ENCODE measurements around the gene PAX4.
A peak's percentile ranks its signal among the peaks of the same experiment; 100 is the strongest.
"Not testable (repeated sequence)": the region's sequence is repeated elsewhere in the genome, so short reads cannot be mapped to it uniquely, and the experiment has no call there.

Gene PAX4

GRCh38 chr7:127585044-127585953, 32.6 kb downstream of the PAX4 start, which contains the start of gene GCC1:
Gene GCC1, minus strand, starts transcription at chr7:127585596. Its CDS starts 414 bp downstream, at chr7:127585182.
- Mint-ChIP-seq H3K4me1 (ENCODE audit: low read depth) (peaks cover 77% of the 10 kb centered on the region), H3K36me3 (ENCODE audit: low read depth) (peaks cover 54% of the 10 kb centered on the region), H3K27me3 (no peaks in the 10 kb centered on the region), H3K9me3 (no peaks in the 10 kb centered on the region), H3K27ac (peak within 1 kb of the TSS; percentile 93), H3K4me3 (peak within 1 kb of the TSS; percentile 91)
- DNase-seq, result peak; percentile 99

GRCh38 chr7:127584648-127585043, 33.3 kb downstream of the PAX4 start:
- H3K27ac Mint-ChIP-seq, result peak overlapping the region; percentile 93
- H3K27me3 Mint-ChIP-seq, result no peaks in the 10 kb centered on the region
- no peak for DNase-seq
- peak overlapping the region; percentile 91 for H3K4me3 Mint-ChIP-seq
- H3K9me3 Mint-ChIP-seq, result no peaks in the 10 kb centered on the region
- H3K4me1 Mint-ChIP-seq (ENCODE audit: low read depth), result peaks cover 75% of the 10 kb centered on the region
- H3K36me3 Mint-ChIP-seq (ENCODE audit: low read depth), result peaks cover 56% of the 10 kb centered on the region

GRCh38 chr7:127582361-127582760, 35.6 kb downstream of the PAX4 start:
- Mint-ChIP-seq H3K27ac (no peak overlapping the region), H3K27me3 (no peaks in the 10 kb centered on the region), H3K4me1 (ENCODE audit: low read depth) (peaks cover 71% of the 10 kb centered on the region), H3K36me3 (ENCODE audit: low read depth) (peaks cover 68% of the 10 kb centered on the region), H3K4me3 (no peak overlapping the region), H3K9me3 (no peaks in the 10 kb centered on the region)
- DNase-seq, result no peak

- H3K9me3 Mint-ChIP-seq, result no peaks in the 10 kb centered on the region
- H3K4me3 Mint-ChIP-seq, result no peak overlapping the region
- no peak overlapping the region for H3K27ac Mint-ChIP-seq
- peaks cover 65% of the 10 kb centered on the region for H3K4me1 Mint-ChIP-seq (ENCODE audit: low read depth)
- peaks cover 72% of the 10 kb centered on the region for H3K36me3 Mint-ChIP-seq (ENCODE audit: low read depth)
- DNase-seq, result no peak
- H3K27me3 Mint-ChIP-seq, result no peaks in the 10 kb centered on the region
Observed at GRCh38 chr7:127581716-127582115, 36.2 kb downstream of the PAX4 start.

GRCh38 chr7:127580612-127581011, 37.3 kb downstream of the PAX4 start:
- H3K4me1 Mint-ChIP-seq (ENCODE audit: low read depth), result peaks cover 55% of the 10 kb centered on the region
- H3K36me3 Mint-ChIP-seq (ENCODE audit: low read depth), result peaks cover 74% of the 10 kb centered on the region
- DNase-seq, result no peak
- H3K4me3 Mint-ChIP-seq, result no peak overlapping the region
- no peaks in the 10 kb centered on the region for H3K9me3 Mint-ChIP-seq
- H3K27me3 Mint-ChIP-seq, result no peaks in the 10 kb centered on the region
- H3K27ac Mint-ChIP-seq, result no peak overlapping the region

GRCh38 chr7:127578711-127579275, 39.1 kb downstream of the PAX4 start:
- Mint-ChIP-seq H3K4me1 (ENCODE audit: low read depth) (peaks cover 43% of the 10 kb centered on the region), H3K27me3 (no peaks in the 10 kb centered on the region), H3K36me3 (ENCODE audit: low read depth) (peaks cover 65% of the 10 kb centered on the region), H3K27ac (no peak overlapping the region), H3K9me3 (no peaks in the 10 kb centered on the region), H3K4me3 (no peak overlapping the region)
- DNase-seq, result no peak

GRCh38 chr7:127578036-127578684, 39.8 kb downstream of the PAX4 start:
- no peak overlapping the region for H3K27ac Mint-ChIP-seq
- peaks cover 36% of the 10 kb centered on the region for H3K4me1 Mint-ChIP-seq (ENCODE audit: low read depth)
- H3K4me3 Mint-ChIP-seq, result no peak overlapping the region
- no peak for DNase-seq
- H3K9me3 Mint-ChIP-seq, result no peaks in the 10 kb centered on the region
- H3K27me3 Mint-ChIP-seq, result no peaks in the 10 kb centered on the region
- H3K36me3 Mint-ChIP-seq (ENCODE audit: low read depth), result peaks cover 59% of the 10 kb centered on the region

- Mint-ChIP-seq H3K4me3 (no peak overlapping the region), H3K27ac (no peak overlapping the region), H3K36me3 (ENCODE audit: low read depth) (peaks cover 11% of the 10 kb centered on the region), H3K4me1 (ENCODE audit: low read depth) (no peaks in the 10 kb centered on the region), H3K27me3 (no peaks in the 10 kb centered on the region), H3K9me3 (no peaks in the 10 kb centered on the region)
- DNase-seq, result no peak
Observed at GRCh38 chr7:127571741-127572505, 46.0 kb downstream of the PAX4 start.

GRCh38 chr7:127568034-127568433, 49.9 kb downstream of the PAX4 start:
- H3K27ac Mint-ChIP-seq; DNase-seq; H3K4me3 Mint-ChIP-seq; H3K27me3 Mint-ChIP-seq; H3K4me1 Mint-ChIP-seq (ENCODE audit: low read depth); H3K36me3 Mint-ChIP-seq (ENCODE audit: low read depth); H3K9me3 Mint-ChIP-seq: not testable (repeated sequence)

GRCh38 chr7:127566242-127566641, 51.7 kb downstream of the PAX4 start:
- Mint-ChIP-seq H3K27me3 (no peaks in the 10 kb centered on the region), H3K4me1 (ENCODE audit: low read depth) (no peaks in the 10 kb centered on the region), H3K36me3 (ENCODE audit: low read depth) (peaks cover 11% of the 10 kb centered on the region), H3K9me3 (peaks cover 2% of the 10 kb centered on the region), H3K4me3 (no peak overlapping the region), H3K27ac (no peak overlapping the region)
- no peak for DNase-seq

All from activated T-cell treated with anti-CD3 and anti-CD28 coated beads, Interleukin-2, amount 50 U/mL, for 24 hours (primary cell).